HEK293 (cell line): ENCODE results near the gene SH3BP5.

Experiments
- CTCF ChIA-PET: fragments of 350-600 bp; formaldehyde crosslinking; extraction: SDS; loops from one replicate; lab custom pipeline; 2021; ENCODE audit warnings: antibody characterized with exemption; lab: Yijun Ruan, JAX
- POLR2A ChIA-PET: fragments of 300-600 bp; formaldehyde crosslinking; extraction: SDS; loops from one replicate; lab custom pipeline; 2020; ENCODE audit warnings: antibody characterized with exemption, inconsistent platforms; lab: Yijun Ruan, JAX
- H3K27ac ChIP-seq: fragments of 200-500 bp; sonication (Bioruptor generic); 2 replicates; pipeline ENCODE4 v1.5.1; 2014; ENCODE audit warnings: low read depth, low read length, control low read depth, inconsistent platforms; ENCODE audit errors: extremely low read depth
- H3K36me3 ChIP-seq, 2 experiments: fragments of 200-500 bp in 1 of 2; sonication (Bioruptor generic) in 1 of 2; 1 replicate in 1 of 2; 2 replicates in 1 of 2; pipeline ENCODE4 v1.5.1; 2014 to 2017; ENCODE audit warnings: inconsistent platforms in 2 of 2, low read length in 2 of 2; ENCODE audit not compliant: control insufficient read depth in 2 of 2, insufficient read depth in 1 of 2
- H3K4me1 ChIP-seq: fragments of 200-500 bp; sonication (Bioruptor generic); 2 replicates; pipeline ENCODE4 v1.5.1; 2014; ENCODE audit warnings: mild to moderate bottlenecking, low read length, inconsistent platforms; ENCODE audit not compliant: control insufficient read depth, insufficient read depth
- H3K4me3 ChIP-seq: 2 replicates; pipeline ENCODE4 v1.5.1; 2011; ENCODE audit warnings: low read depth, mild to moderate bottlenecking, control low read depth, low read length, moderate library complexity
- H3K9me3 ChIP-seq: fragments of 200-500 bp; sonication (Bioruptor generic); 2 replicates; pipeline ENCODE4 v1.5.1; 2014; ENCODE audit warnings: low read depth, low read length, inconsistent platforms; ENCODE audit not compliant: control insufficient read depth, insufficient read depth
- GLI4 ChIP-seq: fragments of 450-650 bp; formaldehyde crosslinking; IDR thresholded peaks from 2 replicates; pipeline ENCODE4 v1.5.1; 2016; ENCODE audit warnings: missing biosample characterization, missing genetic modification characterization
- MEIS1 ChIP-seq: sonication (generic); formaldehyde crosslinking; IDR thresholded peaks from 2 replicates; pipeline ENCODE4 v1.8.1; 2022; ENCODE audit warnings: missing genetic modification reagents, mild to moderate bottlenecking, borderline replicate concordance
- MYNN ChIP-seq: fragments of 450-650 bp; formaldehyde crosslinking; IDR thresholded peaks from 2 replicates; pipeline ENCODE4 v1.5.1; 2016; ENCODE audit warnings: missing biosample characterization, missing genetic modification characterization, borderline replicate concordance
- SETDB1 ChIP-seq: IDR thresholded peaks from one replicate; pipeline ENCODE4 v1.6.1; 2017; ENCODE audit warnings: mild to moderate bottlenecking, low read length, moderate library complexity, mixed read lengths; ENCODE audit not compliant: insufficient read length
- YY2 ChIP-seq: fragments of 450-650 bp; formaldehyde crosslinking; IDR thresholded peaks from 2 replicates; pipeline ENCODE4 v1.5.1; 2016; ENCODE audit warnings: missing biosample characterization, missing genetic modification characterization
- ZBTB7A ChIP-seq: fragments of 450-650 bp; formaldehyde crosslinking; IDR thresholded peaks from 2 replicates; pipeline ENCODE4 v1.5.1; 2016; ENCODE audit warnings: low read depth, missing biosample characterization, missing genetic modification characterization
- ZFP37 ChIP-seq: fragments of 450-650 bp; formaldehyde crosslinking; IDR thresholded peaks from 2 replicates; pipeline ENCODE4 v1.5.1; 2016; ENCODE audit warnings: missing biosample characterization, missing genetic modification characterization
- ZNF10 ChIP-seq: fragments of 450-650 bp; formaldehyde crosslinking; IDR thresholded peaks from 2 replicates; pipeline ENCODE4 v1.5.1; 2017; ENCODE audit warnings: missing biosample characterization, missing genetic modification characterization
- ZNF112 ChIP-seq: fragments of 450-650 bp; formaldehyde crosslinking; IDR thresholded peaks from 2 replicates; pipeline ENCODE4 v1.5.0; 2017; ENCODE audit warnings: missing biosample characterization, missing genetic modification characterization
- ZNF155 ChIP-seq: fragments of 450-650 bp; formaldehyde crosslinking; IDR thresholded peaks from 2 replicates; pipeline ENCODE4 v1.5.1; 2016; ENCODE audit warnings: missing biosample characterization, missing genetic modification characterization
- ZNF341 ChIP-seq: fragments of 450-650 bp; formaldehyde crosslinking; IDR thresholded peaks from 2 replicates; pipeline ENCODE4; 2016; ENCODE audit warnings: low read depth, missing biosample characterization, missing genetic modification characterization
- ZNF350 ChIP-seq: fragments of 450-650 bp; formaldehyde crosslinking; IDR thresholded peaks from 2 replicates; pipeline ENCODE4 v1.5.0; 2017; ENCODE audit warnings: missing biosample characterization, mild to moderate bottlenecking, missing genetic modification characterization
- ZNF561 ChIP-seq: fragments of 450-650 bp; IDR thresholded peaks from 2 replicates; pipeline ENCODE4 v1.5.1; 2018; ENCODE audit warnings: missing biosample characterization, missing genetic modification characterization, borderline replicate concordance
- ZNF626 ChIP-seq: fragments of 450-650 bp; sonication (Bioruptor Pico); formaldehyde crosslinking; IDR thresholded peaks from 2 replicates; pipeline ENCODE4 v1.5.1; 2018; ENCODE audit warnings: missing biosample characterization, missing genetic modification characterization, inconsistent platforms
- ZNF629 ChIP-seq: fragments of 450-650 bp; formaldehyde crosslinking; IDR thresholded peaks from 2 replicates; pipeline ENCODE4 v1.5.1; 2017; ENCODE audit warnings: missing biosample characterization, missing genetic modification characterization
- ZNF660 ChIP-seq: fragments of 450-650 bp; IDR thresholded peaks from 2 replicates; pipeline ENCODE4 v1.5.1; 2018; ENCODE audit warnings: missing biosample characterization, mild to moderate bottlenecking, missing genetic modification characterization
- TF ChIP-seq, protein P1 (sequence below): fragments of 450-650 bp; formaldehyde crosslinking; IDR thresholded peaks from 2 replicates; pipeline ENCODE4 v1.5.1; 2016; ENCODE audit warnings: missing biosample characterization, missing genetic modification characterization
- TF ChIP-seq, protein P2 (sequence below): fragments of 450-650 bp; formaldehyde crosslinking; IDR thresholded peaks from 2 replicates; pipeline ENCODE4 v1.5.1; 2016; ENCODE audit warnings: missing biosample characterization, missing genetic modification characterization
- TF ChIP-seq, protein P3 (sequence below): IDR thresholded peaks from 2 replicates; pipeline ENCODE4 v1.6.1; 2011; ENCODE audit warnings: mild to moderate bottlenecking, low read depth, low read length, borderline replicate concordance
- TF ChIP-seq, protein P4 (sequence below): fragments of 450-650 bp; formaldehyde crosslinking; IDR thresholded peaks from 2 replicates; pipeline ENCODE4 v1.5.1; 2016; ENCODE audit warnings: missing biosample characterization, missing genetic modification characterization, low read depth
- TF ChIP-seq, protein P5 (sequence below): fragments of 450-650 bp; formaldehyde crosslinking; IDR thresholded peaks from 2 replicates; pipeline ENCODE4; 2016; ENCODE audit warnings: missing biosample characterization, missing genetic modification characterization
- TF ChIP-seq, protein P6 (sequence below): fragments of 450-650 bp; formaldehyde crosslinking; IDR thresholded peaks from 2 replicates; pipeline ENCODE4 v1.5.1; 2016; ENCODE audit warnings: missing biosample characterization, missing genetic modification characterization
- TF ChIP-seq, protein P7 (sequence below): fragments of 450-650 bp; IDR thresholded peaks from 2 replicates; pipeline ENCODE4 v1.5.1; 2018; ENCODE audit warnings: missing biosample characterization, missing genetic modification characterization

Gene SH3BP5

DNA sequence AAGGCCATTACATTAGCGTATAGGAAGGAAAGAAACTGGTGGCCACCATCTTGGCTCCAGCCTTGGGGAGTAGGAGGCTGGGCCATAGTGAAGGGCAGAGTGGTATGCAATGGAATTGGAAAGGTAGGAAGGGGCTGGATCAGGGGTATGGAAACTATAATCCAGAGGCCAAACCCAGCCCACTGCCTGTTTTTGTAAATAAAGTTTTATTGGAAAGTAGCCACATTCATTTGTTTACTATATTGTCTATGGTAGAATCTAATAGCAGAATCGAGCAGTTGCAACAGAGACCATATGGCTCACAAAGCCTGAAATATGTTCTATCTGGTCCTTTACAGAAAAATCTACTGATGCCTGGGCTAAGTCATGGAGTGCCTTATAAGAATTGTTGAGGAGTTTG is 14.1 kb upstream of the SH3BP5 start:
- H3K4me3 ChIP-seq: no peak overlapping the region
- no peaks in the 10 kb centered on the region for H3K36me3 ChIP-seq
- TF ChIP-seq ZBTB7A (tag by site-specific recombination): no peak
- H3K27ac ChIP-seq: no peak overlapping the region
- H3K9me3 ChIP-seq: no peaks in the 10 kb centered on the region
- POLR2A ChIA-PET: interaction anchor here (0.7 kb wide), 1 partner anchor 184 kb away, joined by 5 read pairs; no protein-coding TSS in a partner anchor
- CTCF ChIA-PET: no interaction called here
- H3K4me1 ChIP-seq: no peaks in the 10 kb centered on the region

DNA sequence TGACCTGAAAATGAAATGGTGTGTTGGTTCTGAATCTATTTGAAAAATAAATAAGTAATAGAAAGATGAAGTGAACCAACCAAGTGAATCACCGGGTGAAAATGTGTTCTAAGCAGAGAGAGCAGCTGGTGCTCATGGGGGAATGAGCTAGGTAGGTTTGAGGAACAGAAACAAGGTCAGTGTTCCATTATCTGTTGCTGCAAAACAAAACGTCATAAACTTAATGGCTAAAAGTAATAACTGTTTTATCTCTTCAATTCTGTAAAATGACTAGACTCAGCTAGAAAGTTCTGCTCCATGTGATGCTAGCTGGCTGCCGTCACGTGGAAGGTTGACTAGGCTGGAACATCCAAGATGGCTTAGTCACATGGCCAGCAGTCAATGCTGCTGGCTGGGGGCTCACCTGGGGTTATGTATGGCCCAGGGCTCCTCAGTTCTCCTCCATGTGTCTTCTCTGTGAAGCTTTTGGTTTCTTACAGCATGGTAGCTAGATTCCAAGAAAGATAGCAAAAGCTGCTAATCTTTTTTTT is 13.3 kb upstream of the SH3BP5 start:
- H3K9me3 ChIP-seq: no peaks in the 10 kb centered on the region
- H3K4me3 ChIP-seq: no peak overlapping the region
- CTCF ChIA-PET: interaction anchor here (0.6 to 1.3 kb wide), 2 partner anchors 15 to 81 kb away, joined by 3 read pairs; no protein-coding TSS in a partner anchor
- H3K27ac ChIP-seq: no peak overlapping the region
- POLR2A ChIA-PET: interaction anchor here (0.6 to 0.7 kb wide), 2 partner anchors 140 to 184 kb away, joined by 5 read pairs; no protein-coding TSS in a partner anchor
- no peaks in the 10 kb centered on the region for H3K36me3 ChIP-seq
- no peaks in the 10 kb centered on the region for H3K4me1 ChIP-seq
- TF ChIP-seq, protein P1, sequence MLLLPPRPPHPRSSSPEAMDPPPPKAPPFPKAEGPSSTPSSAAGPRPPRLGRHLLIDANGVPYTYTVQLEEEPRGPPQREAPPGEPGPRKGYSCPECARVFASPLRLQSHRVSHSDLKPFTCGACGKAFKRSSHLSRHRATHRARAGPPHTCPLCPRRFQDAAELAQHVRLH (tag by site-specific recombination): no peak
- TF ChIP-seq ZBTB7A (tag by site-specific recombination): no peak
- no peak for TF ChIP-seq ZNF561 (tag by site-specific recombination)
- TF ChIP-seq, protein P2, sequence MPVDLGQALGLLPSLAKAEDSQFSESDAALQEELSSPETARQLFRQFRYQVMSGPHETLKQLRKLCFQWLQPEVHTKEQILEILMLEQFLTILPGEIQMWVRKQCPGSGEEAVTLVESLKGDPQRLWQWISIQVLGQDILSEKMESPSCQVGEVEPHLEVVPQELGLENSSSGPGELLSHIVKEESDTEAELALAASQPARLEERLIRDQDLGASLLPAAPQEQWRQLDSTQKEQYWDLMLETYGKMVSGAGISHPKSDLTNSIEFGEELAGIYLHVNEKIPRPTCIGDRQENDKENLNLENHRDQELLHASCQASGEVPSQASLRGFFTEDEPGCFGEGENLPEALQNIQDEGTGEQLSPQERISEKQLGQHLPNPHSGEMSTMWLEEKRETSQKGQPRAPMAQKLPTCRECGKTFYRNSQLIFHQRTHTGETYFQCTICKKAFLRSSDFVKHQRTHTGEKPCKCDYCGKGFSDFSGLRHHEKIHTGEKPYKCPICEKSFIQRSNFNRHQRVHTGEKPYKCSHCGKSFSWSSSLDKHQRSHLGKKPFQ (tag by site-specific recombination): no peak
- TF ChIP-seq GLI4 (tag by site-specific recombination): no peak
- no peak for TF ChIP-seq ZNF112 (tag by site-specific recombination)
- TF ChIP-seq ZNF155 (tag by site-specific recombination): no peak
- TF ChIP-seq ZNF629 (tag by site-specific recombination): no peak
- no peak for TF ChIP-seq MYNN
- TF ChIP-seq MEIS1 (CRISPR knock-in tag): no peak
- no peak for TF ChIP-seq ZNF10
- TF ChIP-seq, protein P3, sequence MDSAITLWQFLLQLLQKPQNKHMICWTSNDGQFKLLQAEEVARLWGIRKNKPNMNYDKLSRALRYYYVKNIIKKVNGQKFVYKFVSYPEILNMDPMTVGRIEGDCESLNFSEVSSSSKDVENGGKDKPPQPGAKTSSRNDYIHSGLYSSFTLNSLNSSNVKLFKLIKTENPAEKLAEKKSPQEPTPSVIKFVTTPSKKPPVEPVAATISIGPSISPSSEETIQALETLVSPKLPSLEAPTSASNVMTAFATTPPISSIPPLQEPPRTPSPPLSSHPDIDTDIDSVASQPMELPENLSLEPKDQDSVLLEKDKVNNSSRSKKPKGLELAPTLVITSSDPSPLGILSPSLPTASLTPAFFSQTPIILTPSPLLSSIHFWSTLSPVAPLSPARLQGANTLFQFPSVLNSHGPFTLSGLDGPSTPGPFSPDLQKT: no peak
- TF ChIP-seq, protein P4, sequence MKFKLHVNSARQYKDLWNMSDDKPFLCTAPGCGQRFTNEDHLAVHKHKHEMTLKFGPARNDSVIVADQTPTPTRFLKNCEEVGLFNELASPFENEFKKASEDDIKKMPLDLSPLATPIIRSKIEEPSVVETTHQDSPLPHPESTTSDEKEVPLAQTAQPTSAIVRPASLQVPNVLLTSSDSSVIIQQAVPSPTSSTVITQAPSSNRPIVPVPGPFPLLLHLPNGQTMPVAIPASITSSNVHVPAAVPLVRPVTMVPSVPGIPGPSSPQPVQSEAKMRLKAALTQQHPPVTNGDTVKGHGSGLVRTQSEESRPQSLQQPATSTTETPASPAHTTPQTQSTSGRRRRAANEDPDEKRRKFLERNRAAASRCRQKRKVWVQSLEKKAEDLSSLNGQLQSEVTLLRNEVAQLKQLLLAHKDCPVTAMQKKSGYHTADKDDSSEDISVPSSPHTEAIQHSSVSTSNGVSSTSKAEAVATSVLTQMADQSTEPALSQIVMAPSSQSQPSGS: no peak
- TF ChIP-seq ZNF350 (tag by site-specific recombination): no peak
- TF ChIP-seq ZFP37 (tag by site-specific recombination): no peak
- TF ChIP-seq, all 188 proteins: peak for 0

DNA sequence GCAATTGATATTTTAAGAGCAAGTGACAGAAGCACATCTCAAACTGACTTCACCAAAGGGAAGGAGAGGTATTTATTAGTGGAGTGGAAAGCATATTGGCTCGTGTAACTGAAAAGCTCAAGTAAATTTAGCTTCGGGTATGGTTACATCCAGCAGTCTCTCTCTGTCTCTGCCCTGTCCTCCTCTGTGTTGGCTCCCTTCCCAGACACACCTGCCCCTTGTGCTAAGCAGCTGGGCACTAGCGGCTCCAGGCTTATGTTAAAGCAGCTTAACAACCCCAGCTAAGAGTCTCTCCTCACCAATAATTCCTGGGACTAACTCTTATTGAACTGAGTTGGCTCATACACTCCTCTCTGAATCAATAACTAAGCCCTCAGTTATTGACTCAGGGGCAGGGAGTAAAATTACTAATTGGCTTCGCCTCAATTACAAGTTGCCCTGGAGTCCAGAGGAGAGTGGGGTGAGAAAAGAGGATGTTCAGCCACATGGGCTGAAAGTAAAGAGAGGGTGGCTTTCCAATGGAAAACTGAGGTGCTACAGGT is 12.8 kb upstream of the SH3BP5 start:
- Histone ChIP-seq H3K4me3 (no peak overlapping the region), H3K4me1 (no peaks in the 10 kb centered on the region), H3K36me3 (no peaks in the 10 kb centered on the region), H3K27ac (no peak overlapping the region), H3K9me3 (no peaks in the 10 kb centered on the region)
- ChIA-PET CTCF (interaction anchor here (0.6 to 1.3 kb wide), 2 partner anchors 14 to 80 kb away, joined by 3 read pairs; no protein-coding TSS in a partner anchor), POLR2A (interaction anchor here (0.6 kb wide), 1 partner anchor 140 kb away, joined by 5 read pairs; no protein-coding TSS in a partner anchor)
- TF ChIP-seq, protein P5, sequence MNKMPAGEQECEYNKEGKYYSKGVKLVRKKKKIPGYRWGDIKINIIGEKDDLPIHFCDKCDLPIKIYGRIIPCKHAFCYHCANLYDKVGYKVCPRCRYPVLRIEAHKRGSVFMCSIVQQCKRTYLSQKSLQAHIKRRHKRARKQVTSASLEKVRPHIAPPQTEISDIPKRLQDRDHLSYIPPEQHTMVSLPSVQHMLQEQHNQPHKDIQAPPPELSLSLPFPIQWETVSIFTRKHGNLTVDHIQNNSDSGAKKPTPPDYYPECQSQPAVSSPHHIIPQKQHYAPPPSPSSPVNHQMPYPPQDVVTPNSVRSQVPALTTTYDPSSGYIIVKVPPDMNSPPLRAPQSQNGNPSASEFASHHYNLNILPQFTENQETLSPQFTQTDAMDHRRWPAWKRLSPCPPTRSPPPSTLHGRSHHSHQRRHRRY (tag by site-specific recombination): no peak
- TF ChIP-seq ZNF660 (tag by site-specific recombination): no peak
- TF ChIP-seq SETDB1: no peak
- TF ChIP-seq MEIS1 (CRISPR knock-in tag): no peak
- TF ChIP-seq, protein P6, sequence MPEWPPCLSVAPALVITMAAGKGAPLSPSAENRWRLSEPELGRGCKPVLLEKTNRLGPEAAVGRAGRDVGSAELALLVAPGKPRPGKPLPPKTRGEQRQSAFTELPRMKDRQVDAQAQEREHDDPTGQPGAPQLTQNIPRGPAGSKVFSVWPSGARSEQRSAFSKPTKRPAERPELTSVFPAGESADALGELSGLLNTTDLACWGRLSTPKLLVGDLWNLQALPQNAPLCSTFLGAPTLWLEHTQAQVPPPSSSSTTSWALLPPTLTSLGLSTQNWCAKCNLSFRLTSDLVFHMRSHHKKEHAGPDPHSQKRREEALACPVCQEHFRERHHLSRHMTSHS (tag by site-specific recombination): no peak
- no peak for TF ChIP-seq ZNF341
- TF ChIP-seq ZNF626: no peak
- TF ChIP-seq, protein P7, sequence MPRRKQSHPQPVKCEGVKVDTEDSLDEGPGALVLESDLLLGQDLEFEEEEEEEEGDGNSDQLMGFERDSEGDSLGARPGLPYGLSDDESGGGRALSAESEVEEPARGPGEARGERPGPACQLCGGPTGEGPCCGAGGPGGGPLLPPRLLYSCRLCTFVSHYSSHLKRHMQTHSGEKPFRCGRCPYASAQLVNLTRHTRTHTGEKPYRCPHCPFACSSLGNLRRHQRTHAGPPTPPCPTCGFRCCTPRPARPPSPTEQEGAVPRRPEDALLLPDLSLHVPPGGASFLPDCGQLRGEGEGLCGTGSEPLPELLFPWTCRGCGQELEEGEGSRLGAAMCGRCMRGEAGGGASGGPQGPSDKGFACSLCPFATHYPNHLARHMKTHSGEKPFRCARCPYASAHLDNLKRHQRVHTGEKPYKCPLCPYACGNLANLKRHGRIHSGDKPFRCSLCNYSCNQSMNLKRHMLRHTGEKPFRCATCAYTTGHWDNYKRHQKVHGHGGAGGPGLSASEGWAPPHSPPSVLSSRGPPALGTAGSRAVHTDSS (tag by site-specific recombination): no peak
- no peak for TF ChIP-seq YY2 (tag by site-specific recombination)
